GM19025 (cell line): ENCODE measurements around the gene NOXA1.

Experiments used
- ATAC-seq: cut with Tn5 transposase; IDR thresholded peaks from one replicate; pipeline ENCODE4 v1.9.1; 2021; ENCODE audit warnings: mild to moderate bottlenecking, low read depth, moderate library complexity; ENCODE audit not compliant: unreplicated experiment

Gene NOXA1

DNA sequence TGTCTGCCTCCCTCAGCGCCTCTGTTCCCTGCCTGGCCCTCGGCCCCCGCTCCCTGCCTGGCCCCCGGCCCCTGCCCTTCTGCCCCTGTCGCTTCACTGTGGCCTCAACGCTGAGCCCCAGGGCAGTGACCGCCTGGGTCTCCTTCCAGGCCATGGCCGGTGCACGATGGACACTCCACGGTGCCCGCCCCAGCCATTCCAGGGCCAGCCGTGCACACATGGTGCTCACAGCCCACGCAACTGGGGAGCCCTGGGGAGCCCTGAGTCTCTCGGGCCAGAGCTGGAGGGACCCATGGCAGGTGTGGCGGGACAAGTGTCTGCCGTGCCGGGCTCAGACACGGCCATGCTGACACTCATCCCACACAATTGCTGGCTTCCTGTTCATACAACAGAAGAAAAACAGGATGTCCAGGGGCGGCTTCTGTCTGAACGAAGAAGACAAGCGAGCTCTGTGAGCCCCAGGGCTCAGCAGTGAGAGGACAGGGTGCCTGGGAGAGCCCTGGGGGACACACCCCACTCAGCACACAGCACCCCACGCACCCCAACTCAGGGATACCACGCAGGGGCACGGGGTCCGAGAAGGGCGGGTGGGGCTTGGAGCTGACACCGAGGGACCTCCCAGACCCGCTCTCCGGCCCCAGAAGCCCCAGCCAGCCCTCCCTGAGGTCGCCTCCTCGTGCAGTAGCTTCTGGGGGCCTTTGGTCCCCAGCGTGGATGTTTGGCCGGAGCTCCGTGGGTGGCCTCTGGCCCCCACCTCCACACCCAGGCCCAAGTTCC is 35.9 kb upstream of the NOXA1 start:
- ATAC-seq: no peak

GRCh38 chr9:137387891-137388560 is 35.2 kb upstream of the NOXA1 start:
- ATAC-seq: no peak

DNA sequence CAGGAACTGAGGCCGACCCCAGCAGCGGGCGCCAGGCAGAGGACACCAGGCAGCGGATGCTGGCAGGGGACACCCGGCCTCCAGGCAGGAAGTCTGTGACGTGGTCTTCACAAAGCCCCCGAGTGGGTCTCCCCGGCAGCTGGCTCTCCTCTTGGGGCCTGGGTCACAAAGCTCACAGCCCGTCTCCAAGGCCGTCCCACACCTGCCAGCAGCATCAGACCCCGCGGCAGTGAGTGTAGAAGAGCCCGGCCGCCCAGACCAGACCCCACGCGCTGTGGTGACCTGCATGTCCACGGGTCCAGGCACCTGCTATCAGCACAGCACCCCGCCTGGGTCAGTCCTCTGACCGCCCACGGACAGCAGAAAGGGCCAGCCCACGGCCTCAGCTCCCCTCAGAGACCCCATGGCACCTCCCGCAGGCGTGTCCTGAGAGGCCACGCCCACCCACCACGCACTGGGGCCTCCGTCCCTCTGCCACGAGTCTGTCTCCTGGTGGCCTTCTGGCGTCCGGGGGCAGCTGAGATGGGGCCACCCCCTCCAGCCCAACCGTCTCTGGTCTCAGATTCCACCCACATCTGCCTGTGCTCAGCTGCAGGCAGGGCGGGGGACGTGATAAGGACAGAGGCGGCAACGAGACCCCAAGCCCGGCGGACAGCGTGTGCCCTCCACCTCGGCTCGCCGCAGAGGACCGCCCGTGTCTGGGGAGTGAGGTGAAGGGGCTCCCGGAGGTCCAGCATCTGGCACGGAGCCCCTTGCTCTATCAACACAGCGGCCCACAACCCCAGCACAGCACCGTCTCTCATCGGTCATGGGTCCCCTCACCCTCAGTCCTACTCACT is 34.4 kb upstream of the NOXA1 start:
- ATAC-seq: no peak

DNA sequence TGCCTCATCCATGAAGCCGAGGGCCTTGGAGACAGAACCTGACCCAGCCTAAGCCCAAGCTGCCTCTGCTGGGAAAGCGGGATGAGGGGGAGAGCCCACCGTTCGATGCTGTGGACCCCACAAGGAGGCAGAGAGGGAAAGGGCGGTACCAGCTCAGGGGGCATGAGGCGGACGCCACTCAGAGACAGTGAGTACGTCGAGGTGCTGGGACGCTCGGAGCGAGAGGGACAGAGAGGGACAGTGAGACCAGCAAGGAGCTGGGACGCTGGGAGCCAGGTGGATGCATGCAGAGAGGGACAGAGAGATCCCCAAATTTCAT is 33.8 kb upstream of the NOXA1 start:
- ATAC-seq: no peak

- ATAC-seq: no peak
Observed at GRCh38 chr9:137390553-137391410, 32.4 kb upstream of the NOXA1 start.

DNA sequence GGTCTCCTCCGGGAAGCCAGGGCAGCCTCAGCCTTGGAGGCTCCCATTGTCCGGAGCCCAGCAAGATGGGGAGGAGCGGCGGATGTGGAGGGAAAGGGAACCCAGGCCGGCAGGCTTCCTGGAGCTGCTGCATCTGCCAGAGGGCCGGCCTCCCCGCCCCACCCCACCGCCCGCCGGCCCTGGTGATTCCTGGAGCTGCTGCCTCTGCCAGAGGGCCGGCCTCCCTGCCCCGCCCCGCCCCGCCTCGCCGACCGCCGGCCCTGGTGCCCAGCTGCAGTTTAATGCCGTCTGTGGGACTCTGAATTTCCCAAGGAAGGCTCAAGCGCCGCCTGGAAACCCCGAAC is 31.8 kb upstream of the NOXA1 start:
- no peak for ATAC-seq

DNA sequence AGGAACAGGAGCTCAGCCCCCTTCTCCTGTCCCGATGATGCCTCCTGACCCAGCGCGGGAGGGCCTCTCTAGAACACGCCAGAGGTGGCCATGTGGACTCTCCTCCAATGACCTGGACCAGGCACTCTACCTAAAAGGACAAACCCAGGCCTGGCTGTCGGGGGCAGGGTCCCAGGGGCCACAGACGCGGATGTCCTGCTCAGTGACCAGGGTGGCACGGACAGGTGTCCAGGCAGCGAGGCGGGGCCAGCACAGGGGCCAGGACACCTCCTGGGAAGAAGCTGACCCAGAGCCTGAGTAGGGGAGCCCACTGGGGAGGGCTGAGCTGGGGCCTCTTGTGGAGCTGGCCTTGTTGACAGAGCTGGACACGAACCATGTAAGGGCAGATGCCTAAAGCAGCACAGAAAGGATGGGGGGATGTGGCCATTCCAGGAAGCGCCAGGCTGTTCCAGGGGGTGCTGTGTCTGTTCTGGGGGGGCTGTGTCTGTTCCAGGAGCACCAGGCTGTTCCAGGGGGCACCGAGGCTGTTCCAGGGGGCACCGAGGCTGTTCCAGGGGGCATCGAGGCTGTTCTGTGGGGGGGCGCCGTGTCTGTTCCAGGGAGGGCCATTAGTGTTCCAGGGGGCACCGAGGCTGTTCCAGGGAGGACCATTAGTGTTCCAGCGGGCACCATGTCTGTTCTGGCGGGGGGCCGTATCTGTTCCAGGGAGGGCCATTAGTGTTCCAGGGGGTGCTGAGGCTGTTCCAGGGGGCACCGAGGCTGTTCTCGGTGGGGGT is 30.8 kb upstream of the NOXA1 start:
- ATAC-seq: no peak

DNA sequence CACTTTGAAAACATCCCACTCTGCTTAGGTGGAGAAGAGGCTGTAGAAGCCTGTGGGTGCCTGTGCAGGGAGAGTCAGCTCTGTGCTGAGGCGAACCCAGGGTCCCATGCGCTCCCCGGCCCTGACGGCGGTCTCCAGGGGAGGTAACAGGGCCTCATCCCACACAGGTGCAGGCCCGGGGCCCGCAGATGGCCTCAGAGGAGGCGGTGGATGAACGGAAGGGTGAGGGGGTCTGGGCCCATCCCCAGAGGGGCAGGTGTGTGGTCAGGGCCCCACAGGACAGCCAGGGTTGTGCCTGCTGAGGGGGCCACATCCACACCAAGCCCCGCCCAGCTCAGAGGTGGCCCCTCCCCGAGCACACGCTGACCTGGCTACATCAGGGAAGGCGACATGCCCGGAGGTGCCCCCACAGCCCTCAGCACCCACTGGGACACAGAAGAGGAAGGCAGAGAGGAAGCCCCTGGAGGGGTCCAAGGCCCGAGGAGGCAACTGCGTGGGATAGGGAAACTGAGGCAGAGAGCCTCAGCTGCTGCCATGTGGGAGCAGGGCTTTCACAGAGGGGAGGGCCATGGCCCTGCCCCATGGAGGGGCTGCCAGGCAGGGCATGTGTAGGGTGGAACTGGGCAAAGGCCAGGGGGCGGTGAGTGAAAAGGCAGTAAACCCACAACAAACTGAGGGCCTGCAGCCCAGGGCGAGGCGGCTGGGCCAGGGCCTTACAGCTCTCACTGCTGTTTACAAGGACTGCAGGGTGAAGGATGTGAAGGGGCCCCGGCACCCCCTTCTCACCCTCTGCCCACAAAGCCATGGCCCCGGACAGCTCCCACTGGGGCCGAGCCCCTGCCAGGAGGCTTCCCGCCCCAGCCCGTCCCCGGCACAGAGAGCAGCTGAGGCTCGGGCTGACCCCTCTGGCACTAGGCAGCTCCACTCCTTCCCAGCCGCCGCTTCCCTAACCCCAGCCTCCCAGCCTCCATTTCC is 29.7 kb upstream of the NOXA1 start:
- no peak for ATAC-seq

DNA sequence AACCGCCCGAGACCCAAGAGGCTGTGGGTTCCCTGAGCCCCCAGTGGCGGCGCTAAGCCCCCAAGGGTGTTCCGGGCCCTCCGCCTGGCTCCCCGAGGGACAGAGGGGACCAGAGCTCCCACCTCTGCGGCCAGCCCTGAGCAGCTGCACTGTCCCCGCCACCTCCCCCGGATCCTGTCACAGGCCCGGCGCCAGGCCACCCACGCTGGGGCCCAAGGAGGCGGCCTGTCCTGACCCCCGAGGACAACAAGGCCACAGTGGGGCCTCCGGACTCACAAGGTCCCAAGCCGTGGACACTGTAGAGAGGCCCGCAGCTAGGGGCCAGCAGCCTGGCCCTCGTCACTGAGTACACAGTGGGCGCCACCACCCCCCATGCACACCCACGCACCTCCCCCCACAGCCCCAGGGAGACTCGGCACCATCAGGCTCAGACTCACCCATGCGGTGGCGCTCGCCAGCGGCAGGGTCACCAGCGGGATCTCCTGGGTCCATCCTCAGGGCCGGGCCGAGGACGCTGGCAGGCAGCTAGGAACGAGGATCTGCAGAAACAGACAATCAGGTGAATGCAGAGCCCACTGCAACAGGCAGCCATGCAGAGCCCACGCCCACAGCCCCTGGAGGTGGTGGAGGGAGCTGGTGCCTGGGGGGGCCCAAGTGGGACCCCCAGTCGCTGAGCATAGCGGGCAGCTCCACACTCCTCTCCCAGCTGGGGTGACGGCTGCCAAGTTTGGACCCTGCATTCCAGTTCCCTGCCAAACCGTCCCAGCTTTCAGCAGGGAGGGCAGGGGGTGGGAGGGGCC is 28.1 kb upstream of the NOXA1 start:
- ATAC-seq: no peak

DNA sequence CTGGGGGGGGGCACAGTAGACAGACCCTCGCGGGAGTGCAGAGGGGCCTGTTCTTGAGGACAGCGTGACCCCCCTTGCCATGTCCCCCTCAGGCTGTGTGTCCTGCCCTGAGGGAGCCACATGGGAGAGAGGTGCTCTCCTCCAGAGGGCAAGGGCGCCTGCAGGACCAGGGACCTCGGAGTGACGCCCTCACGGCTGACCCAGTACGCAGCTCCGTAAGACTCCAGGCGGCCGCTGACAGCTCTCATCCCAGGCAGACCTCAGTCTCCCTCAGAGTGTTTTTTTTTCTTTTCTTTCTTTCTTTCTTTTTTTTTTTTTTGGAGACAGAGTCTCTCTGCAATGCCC is 27.6 kb upstream of the NOXA1 start:
- ATAC-seq: no peak

DNA sequence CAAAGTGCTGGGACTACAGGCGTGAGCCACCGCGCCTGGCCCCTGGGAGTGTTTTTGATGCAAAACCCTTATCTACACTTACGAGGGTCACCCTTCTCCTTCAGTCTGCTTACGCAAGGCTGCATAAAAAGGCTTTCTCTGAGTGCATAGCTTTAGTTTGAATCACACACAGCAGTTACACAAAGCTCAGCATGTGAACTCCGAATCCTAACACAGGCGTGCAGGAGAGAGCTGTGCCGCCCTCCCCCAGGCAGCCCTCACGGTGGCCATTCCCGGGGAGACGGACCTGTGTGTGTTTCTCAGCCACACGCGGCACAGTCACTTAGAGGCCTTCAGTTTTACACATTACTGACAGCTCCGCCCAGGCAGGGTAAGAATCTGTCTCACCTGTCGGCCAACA is 27.0 kb upstream of the NOXA1 start:
- no peak for ATAC-seq

DNA sequence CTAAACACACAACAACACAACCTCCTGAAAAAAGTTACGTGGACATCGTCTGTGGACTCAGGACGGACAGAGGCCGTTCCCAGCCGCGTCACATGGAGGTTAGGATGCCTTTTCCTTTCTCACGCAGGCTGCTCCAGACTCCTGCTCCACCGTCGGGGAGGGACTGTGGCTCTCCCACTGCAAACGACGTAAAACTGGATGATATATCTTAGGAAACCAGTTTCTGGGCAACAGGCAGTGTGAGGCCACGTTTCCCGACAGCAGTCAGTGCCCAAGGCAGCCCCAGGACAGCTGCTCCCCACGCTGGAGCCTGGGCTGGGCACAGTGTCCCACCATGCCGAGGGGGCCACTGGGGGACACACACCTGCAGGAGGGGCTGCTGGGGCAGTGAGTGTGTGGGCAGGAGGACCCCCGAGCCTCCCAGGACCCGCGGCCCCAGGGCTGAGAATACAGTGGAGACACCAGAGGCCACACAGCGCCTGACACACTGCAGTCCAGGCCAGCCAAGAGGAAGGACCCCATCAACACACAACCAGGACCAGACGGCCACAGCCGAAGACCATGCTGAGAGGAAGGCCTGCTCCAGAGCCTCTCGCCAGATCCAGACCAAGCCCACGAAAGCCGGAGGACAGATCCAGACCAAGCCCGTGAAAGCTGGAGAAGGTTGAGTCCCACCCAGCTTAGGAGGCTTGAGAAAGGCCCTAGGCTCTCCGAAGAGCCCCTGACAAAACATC is 26.4 kb upstream of the NOXA1 start:
- no peak for ATAC-seq

DNA sequence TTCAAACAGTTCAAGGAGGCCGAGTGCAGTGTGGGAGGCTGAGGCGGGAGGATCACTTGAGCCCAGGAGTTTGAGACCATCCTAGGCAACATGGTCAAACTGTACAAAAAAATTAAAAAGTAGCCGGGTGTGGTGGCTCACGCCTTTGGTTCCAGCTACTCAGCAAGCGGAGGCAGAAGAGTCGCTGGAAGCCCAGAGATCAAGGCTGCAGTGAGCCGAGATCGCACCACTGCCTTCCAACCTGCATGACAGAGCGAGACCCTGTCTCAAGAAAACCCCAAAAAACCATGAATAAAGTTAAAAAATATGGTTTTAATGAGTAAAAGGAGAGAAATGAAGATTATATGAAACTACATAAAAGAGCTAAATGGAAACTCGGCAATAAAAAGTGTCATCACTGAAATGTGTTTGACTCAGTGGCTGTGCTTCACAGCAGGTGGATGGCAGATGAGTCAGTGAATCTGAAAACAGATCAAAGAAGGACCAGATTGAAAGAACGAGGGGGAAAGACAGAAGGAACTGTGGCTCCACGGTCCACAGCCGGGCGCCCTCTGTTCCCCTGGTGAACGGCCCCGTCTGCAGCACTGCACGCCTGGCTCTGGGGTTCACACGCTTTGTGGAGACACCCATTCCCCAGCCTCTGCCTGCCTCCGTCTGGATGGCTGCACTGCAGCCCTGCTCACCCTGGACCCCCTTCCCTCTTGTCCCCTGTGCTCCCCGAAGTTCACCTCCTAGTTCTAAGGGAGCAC is 25.3 kb upstream of the NOXA1 start:
- no peak for ATAC-seq

DNA sequence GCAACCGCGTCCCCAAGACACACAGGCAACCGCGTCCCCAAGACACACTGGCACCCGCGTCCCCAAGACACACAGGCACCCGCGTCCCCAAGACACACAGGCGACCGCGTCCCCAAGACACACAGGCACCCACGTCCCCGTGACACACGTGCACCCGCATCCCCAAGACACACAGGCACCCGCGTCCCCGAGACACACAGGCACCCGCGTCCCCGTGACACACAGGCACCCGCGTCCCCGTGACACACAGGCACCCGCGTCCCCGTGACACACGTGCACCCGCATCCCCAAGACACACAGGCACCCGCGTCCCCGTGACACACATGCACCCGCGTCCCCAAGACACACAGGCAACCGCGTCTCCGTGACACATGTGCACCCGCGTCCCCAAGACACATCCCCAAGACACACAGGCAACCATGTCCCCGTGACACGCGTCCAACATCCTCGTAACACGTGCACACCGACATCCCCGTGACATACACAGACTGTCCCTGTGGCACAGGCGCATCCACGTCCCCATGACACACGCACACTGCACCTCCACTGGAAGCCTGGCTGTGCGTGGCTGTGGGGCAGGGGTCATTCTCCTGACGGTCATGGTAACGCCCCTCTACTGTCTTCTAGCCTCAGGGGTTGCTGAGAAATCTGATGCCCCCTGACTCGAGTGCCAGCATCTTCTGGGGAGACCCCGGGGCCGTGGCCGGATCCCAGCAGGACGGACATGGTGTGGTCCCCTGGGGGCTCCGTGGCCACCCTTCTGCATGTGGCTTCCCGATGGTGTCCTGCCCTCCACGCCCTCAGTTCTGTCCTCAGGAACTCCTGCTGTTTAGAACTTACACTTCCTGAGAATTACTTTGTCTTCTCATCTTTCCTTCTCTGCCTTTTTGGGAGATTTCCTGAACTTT is 24.4 kb upstream of the NOXA1 start:
- ATAC-seq: no peak

DNA sequence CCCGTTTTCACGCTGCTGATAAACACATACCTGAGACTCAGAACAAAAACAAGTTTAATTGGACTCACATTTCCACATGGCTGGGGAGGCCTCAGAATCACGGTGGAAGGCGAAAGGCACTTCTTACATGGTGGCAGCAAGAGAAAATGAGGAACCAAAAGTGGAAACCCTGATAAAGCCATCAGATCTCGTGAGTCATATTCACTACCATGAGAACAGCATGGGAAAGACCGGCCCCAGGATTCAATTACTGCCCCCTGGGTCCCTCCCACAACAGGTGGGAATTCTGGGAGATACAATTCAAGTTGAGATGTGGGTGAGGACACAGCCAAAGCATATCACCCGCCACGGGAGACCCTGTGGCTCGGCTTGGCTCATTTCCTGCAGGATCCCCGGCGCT is 20.4 kb upstream of the NOXA1 start:
- ATAC-seq: no peak

GRCh38 chr9:137403269-137403668 is 19.9 kb upstream of the NOXA1 start:
- no peak for ATAC-seq
